SK-N-MC (cell line): ENCODE measurements around the gene NEDD4L.

Experiments
- EZH2 ChIP-seq: fragments of 200-600 bp; sonication (generic); IDR thresholded peaks from one replicate; pipeline ENCODE4 v1.6.1; 2017; ENCODE audit warnings: antibody characterized with exemption
- POLR2AphosphoS5 ChIP-seq: IDR thresholded peaks from 2 replicates; pipeline ENCODE4 v1.6.1; 2012; ENCODE audit warnings: mild to moderate bottlenecking, low read depth, low read length, borderline replicate concordance

DNA sequence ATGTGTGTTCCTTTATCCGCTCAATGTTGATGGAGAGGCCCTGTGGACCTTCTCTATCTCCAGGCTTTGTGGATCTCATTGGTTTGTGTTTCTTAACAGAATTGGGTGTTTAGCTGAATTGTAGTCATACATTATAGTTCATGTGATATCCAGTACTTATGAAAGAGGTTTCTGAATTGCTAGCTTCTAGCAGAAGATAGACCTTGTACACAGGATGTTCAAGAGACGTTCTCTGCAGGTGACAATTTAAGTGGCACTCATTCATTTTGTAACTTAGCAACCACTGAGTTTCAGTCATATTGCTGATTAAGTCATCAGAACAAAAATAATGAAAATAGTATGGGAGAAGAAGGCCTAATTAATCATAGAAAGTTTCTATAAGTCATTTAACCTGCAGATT is 305.6 kb downstream of the NEDD4L start:
- TF ChIP-seq POLR2AphosphoS5 (no peak), EZH2 (no peak)
